ENCODE measurements around the gene SETD1A. TPM values are rescaled to one million over a fixed set of nuclear protein-coding genes. Genes with fewer than 3 reads are reported as not detected.
A peak's percentile ranks its signal among the peaks of the same experiment; 100 is the strongest.
"Not testable (repeated sequence)": the region's sequence is repeated elsewhere in the genome, so short reads cannot be mapped to it uniquely, and the experiment has no call there.

SETD1A gene
- total RNA-seq, 1 donor from 2014 or later, result 5.8 TPM

- peak; percentile 94 for DNase-seq (ENCODE audit: low read depth)
These were observed 40.5 kb downstream of the SETD1A start for GRCh38 chr16:30997725-30998711.

- DNase-seq (ENCODE audit: low read depth), result peak; percentile 42
These were observed 41.6 kb downstream of the SETD1A start for GRCh38 chr16:30998852-30999761.

GRCh38 chr16:31000671-31001382 is 43.3 kb downstream of the SETD1A start:
- no peak for DNase-seq (ENCODE audit: low read depth)

GRCh38 chr16:31001507-31002249 is 44.1 kb downstream of the SETD1A start:
- no peak for DNase-seq (ENCODE audit: low read depth)

- DNase-seq (ENCODE audit: low read depth), result no peak
These were observed 44.7 kb downstream of the SETD1A start for GRCh38 chr16:31002250-31002700.

GRCh38 chr16:31002862-31003341 is 45.3 kb downstream of the SETD1A start:
- no peak for DNase-seq (ENCODE audit: low read depth)

- DNase-seq (ENCODE audit: low read depth), result no peak
These were observed 46.2 kb downstream of the SETD1A start for GRCh38 chr16:31003744-31004143.

GRCh38 chr16:31004658-31005057 is 47.1 kb downstream of the SETD1A start:
- no peak for DNase-seq (ENCODE audit: low read depth)

- DNase-seq (ENCODE audit: low read depth), result no peak
These were observed 48.0 kb downstream of the SETD1A start for GRCh38 chr16:31005350-31006085.

- DNase-seq (ENCODE audit: low read depth), result no peak
These were observed 48.5 kb downstream of the SETD1A start for GRCh38 chr16:31006086-31006385.

- no peak for DNase-seq (ENCODE audit: low read depth)
These were observed 49.0 kb downstream of the SETD1A start for GRCh38 chr16:31006589-31006988.

GRCh38 chr16:31007684-31008083 is 50.1 kb downstream of the SETD1A start:
- DNase-seq (ENCODE audit: low read depth), result no peak

- DNase-seq (ENCODE audit: low read depth), result no peak
These were observed 50.6 kb downstream of the SETD1A start for GRCh38 chr16:31008149-31008548.

- DNase-seq (ENCODE audit: low read depth), result no peak
These were observed 51.0 kb downstream of the SETD1A start for GRCh38 chr16:31008551-31008950.

- no peak for DNase-seq (ENCODE audit: low read depth)
These were observed 51.6 kb downstream of the SETD1A start for GRCh38 chr16:31009120-31009519.

GRCh38 chr16:31009894-31010584 is 52.5 kb downstream of the SETD1A start:
- DNase-seq (ENCODE audit: low read depth), result no peak

GRCh38 chr16:31010585-31011325 is 53.2 kb downstream of the SETD1A start, which contains the start of gene STX1B:
Gene STX1B, minus strand, starts transcription at chr16:31010638. Its CDS starts 242 bp downstream, at chr16:31010396.
- DNase-seq (ENCODE audit: low read depth), result peak; percentile 36

GRCh38 chr16:31011815-31012214 is 54.3 kb downstream of the SETD1A start:
- not testable (repeated sequence) for DNase-seq (ENCODE audit: low read depth)

All from myocyte (in vitro differentiated cells).